Tibial nerve (tissue), 3 donors: ENCODE data around the gene NFE2L1.
"Not testable (repeated sequence)": the region's sequence is repeated elsewhere in the genome, so short reads cannot be mapped to it uniquely, and the experiment has no call there.

Experiments
- CTCF ChIP-seq, 5 experiments: fragments of 200-600 bp in 3 of 5; fragments of 450-650 bp in 2 of 5; sonication (generic) in 3 of 5; IDR thresholded peaks; one replicate each; pipeline ENCODE4 v1.5.1; 2016 to 2019; ENCODE audit warnings: antibody characterized with exemption in 5 of 5, mild to moderate bottlenecking in 3 of 5, moderate library complexity in 2 of 5
- POLR2A ChIP-seq, 2 donors: fragments of 450-650 bp; IDR thresholded peaks; one replicate each; pipeline ENCODE4 v1.6.1; 2017; ENCODE audit warnings: antibody characterized with exemption in 2 of 2, mild to moderate bottlenecking in 2 of 2, moderate library complexity in 2 of 2

- TF ChIP-seq CTCF, POLR2A (IDR thresholded peaks at IDR 0.05): not testable (repeated sequence)
These were observed 24.7 kb downstream of the NFE2L1 start for GRCh38 chr17:48072811-48073210.
